Measurements from ENCODE around the gene GALNT3.

DNA sequence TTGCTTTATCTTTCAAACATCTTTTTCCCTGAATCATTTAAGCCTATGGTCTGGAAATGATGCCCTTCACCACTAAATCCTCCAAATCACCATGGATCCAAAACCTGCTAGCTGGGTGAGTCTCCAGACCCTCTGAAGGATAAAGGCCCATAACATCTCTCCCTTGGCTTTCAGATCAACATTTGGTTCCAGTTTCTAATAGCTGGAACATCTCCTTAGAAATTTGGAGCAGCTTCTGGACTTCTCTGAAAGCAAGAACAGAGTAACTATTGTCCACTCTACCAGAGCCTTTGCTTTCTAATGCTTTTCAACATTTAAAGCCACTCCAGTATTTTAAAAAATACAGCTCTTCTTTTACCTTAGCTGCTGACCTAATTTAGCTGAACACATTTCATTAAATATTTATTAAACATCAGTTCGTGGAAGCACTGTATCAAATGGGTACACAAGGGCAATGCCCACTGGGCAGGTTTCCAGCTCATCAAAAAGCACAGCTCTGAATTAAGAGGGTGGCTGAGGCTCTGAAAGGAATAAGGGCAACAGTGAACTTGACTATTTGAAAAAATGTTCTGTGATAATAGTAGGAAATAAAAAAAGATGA is 75.3 kb downstream of the GALNT3 start:
- no peak for TF ChIP-seq POLR2AphosphoS5 (IDR thresholded peaks at IDR 0.05; ENCODE audit: low read depth, low read length)
- no peak for TF ChIP-seq POLR2A (IDR thresholded peaks at IDR 0.05; ENCODE audit: low read depth, low read length)
- no peak for TF ChIP-seq TAF1 (IDR thresholded peaks at IDR 0.05; ENCODE audit: borderline replicate concordance, low read depth, low read length)

All from GM12892 (cell line).